ENCODE results near the gene RAD1. TPM values are rescaled to one million over a fixed set of nuclear protein-coding genes. Genes with fewer than 3 reads are reported as not detected.

Gene RAD1
- total RNA-seq, 1 experiment from 2014 or later: 24.8 TPM

DNA sequence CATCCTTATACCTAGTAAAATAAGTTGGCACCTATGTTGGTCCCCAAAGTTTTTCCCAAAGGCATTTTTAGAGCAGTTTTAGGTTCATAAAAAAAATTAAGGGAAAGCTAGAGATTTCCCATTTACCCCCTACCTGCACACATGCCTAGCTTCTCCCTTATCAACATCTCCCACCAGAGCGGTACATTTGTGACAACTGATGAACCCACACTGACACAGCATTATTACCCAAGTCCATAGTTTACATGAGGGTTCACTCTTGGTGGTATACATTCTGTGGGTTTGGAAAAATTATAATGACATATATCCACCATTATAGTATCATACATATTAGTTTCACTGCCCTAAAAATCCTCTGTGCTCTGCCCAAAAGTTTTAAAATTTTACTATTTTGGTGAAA, 12.0 kb downstream of the RAD1 start:
- Histone ChIP-seq H2AFZ (ENCODE audit: low read depth, low read length, poor library complexity, severe bottlenecking) (no peak overlapping the region), H3K36me3 (ENCODE audit: control insufficient read depth in 1 of 2, insufficient read depth in 2 of 2, low read length in 2 of 2) (no peaks in the 10 kb centered on the region; a peak in 1 of 4 replicates), H3K4me2 (ENCODE audit: low read length) (no peak overlapping the region), H3K27ac (ENCODE audit: low read depth, low read length) (no peak overlapping the region), H3K4me1 (ENCODE audit: control insufficient read depth in 1 of 2, insufficient read depth in 2 of 2, low read length in 2 of 2) (no peaks in the 10 kb centered on the region; a peak in 1 of 4 replicates), H3K4me3 (replicated peaks in 1 of 2; ENCODE audit: low read depth in 1 of 2, low read length in 2 of 2) (no peak overlapping the region), H3K9me3 (ENCODE audit: control insufficient read depth in 1 of 2, insufficient read depth in 1 of 2, low read depth in 1 of 2, low read length in 2 of 2) (no peaks in the 10 kb centered on the region), H3K9ac (ENCODE audit: low read length) (no peak overlapping the region), H3K9me2 (ENCODE audit: insufficient read depth) (no peaks in the 10 kb centered on the region), H4K20me1 (ENCODE audit: insufficient read depth) (no peaks in the 10 kb centered on the region), H3K27me3 (ENCODE audit: insufficient read depth, low read length) (no peaks in the 10 kb centered on the region), H3K79me2 (ENCODE audit: insufficient read depth, low read length) (no peaks in the 10 kb centered on the region)
- ChIA-PET POLR2A (no interaction called here), CTCF (interaction anchor here (2.3 kb wide), 1 partner anchor 417 kb away, joined by 8 read pairs; no protein-coding TSS in a partner anchor), RAD21 (ENCODE audit: low non-redundant PET in 1 of 2, low total read pairs in 2 of 2, uncharacterized antibody in 2 of 2, unreplicated experiment in 2 of 2) (no interaction called here)
- ATAC-seq: no peak
- TF ChIP-seq, protein P1, sequence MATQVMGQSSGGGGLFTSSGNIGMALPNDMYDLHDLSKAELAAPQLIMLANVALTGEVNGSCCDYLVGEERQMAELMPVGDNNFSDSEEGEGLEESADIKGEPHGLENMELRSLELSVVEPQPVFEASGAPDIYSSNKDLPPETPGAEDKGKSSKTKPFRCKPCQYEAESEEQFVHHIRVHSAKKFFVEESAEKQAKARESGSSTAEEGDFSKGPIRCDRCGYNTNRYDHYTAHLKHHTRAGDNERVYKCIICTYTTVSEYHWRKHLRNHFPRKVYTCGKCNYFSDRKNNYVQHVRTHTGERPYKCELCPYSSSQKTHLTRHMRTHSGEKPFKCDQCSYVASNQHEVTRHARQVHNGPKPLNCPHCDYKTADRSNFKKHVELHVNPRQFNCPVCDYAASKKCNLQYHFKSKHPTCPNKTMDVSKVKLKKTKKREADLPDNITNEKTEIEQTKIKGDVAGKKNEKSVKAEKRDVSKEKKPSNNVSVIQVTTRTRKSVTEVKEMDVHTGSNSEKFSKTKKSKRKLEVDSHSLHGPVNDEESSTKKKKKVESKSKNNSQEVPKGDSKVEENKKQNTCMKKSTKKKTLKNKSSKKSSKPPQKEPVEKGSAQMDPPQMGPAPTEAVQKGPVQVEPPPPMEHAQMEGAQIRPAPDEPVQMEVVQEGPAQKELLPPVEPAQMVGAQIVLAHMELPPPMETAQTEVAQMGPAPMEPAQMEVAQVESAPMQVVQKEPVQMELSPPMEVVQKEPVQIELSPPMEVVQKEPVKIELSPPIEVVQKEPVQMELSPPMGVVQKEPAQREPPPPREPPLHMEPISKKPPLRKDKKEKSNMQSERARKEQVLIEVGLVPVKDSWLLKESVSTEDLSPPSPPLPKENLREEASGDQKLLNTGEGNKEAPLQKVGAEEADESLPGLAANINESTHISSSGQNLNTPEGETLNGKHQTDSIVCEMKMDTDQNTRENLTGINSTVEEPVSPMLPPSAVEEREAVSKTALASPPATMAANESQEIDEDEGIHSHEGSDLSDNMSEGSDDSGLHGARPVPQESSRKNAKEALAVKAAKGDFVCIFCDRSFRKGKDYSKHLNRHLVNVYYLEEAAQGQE (IDR thresholded peaks at IDR 0.05; ENCODE audit: low read depth): no peak
- TF ChIP-seq SRF (IDR thresholded peaks at IDR 0.05; ENCODE audit: low read depth) (no peak), EGR1 (IDR thresholded peaks at IDR 0.05; ENCODE audit: low read depth) (no peak), TCF7L2 (IDR thresholded peaks at IDR 0.05; ENCODE audit: borderline replicate concordance, extremely low read depth, insufficient read depth, insufficient read length) (no peak), CEBPB (IDR thresholded peaks at IDR 0.05; ENCODE audit: low read depth) (no peak), POLR2AphosphoS5 (IDR thresholded peaks at IDR 0.05; ENCODE audit: low read depth, low read length) (no peak), ZFX (IDR thresholded peaks at IDR 0.05) (no peak), FOSL1 (IDR thresholded peaks at IDR 0.05; ENCODE audit: low read depth) (no peak), YY1 (IDR thresholded peaks at IDR 0.05; ENCODE audit: extremely low read depth, insufficient replicate concordance, low read depth, low read length) (no peak), SP1 (IDR thresholded peaks at IDR 0.05; ENCODE audit: low read depth) (no peak), EZH2phosphoT487 (IDR thresholded peaks at IDR 0.05; ENCODE audit: borderline replicate concordance) (no peak)
- TF ChIP-seq, protein P2, sequence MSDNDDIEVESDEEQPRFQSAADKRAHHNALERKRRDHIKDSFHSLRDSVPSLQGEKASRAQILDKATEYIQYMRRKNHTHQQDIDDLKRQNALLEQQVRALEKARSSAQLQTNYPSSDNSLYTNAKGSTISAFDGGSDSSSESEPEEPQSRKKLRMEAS (IDR thresholded peaks at IDR 0.05): no peak
- TF ChIP-seq, protein P3, sequence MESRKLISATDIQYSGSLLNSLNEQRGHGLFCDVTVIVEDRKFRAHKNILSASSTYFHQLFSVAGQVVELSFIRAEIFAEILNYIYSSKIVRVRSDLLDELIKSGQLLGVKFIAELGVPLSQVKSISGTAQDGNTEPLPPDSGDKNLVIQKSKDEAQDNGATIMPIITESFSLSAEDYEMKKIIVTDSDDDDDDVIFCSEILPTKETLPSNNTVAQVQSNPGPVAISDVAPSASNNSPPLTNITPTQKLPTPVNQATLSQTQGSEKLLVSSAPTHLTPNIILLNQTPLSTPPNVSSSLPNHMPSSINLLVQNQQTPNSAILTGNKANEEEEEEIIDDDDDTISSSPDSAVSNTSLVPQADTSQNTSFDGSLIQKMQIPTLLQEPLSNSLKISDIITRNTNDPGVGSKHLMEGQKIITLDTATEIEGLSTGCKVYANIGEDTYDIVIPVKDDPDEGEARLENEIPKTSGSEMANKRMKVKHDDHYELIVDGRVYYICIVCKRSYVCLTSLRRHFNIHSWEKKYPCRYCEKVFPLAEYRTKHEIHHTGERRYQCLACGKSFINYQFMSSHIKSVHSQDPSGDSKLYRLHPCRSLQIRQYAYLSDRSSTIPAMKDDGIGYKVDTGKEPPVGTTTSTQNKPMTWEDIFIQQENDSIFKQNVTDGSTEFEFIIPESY (IDR thresholded peaks at IDR 0.05; ENCODE audit: extremely low read depth, insufficient replicate concordance, low read length): no peak
- TF ChIP-seq, protein P4, sequence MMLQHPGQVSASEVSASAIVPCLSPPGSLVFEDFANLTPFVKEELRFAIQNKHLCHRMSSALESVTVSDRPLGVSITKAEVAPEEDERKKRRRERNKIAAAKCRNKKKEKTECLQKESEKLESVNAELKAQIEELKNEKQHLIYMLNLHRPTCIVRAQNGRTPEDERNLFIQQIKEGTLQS (IDR thresholded peaks at IDR 0.05): no peak
- BruUV-seq (replicated peaks): no TSS peak
- no peak for DNase-seq (ENCODE audit: low read depth, low spot score)
- intact Hi-C loops (cut with micrococcal nuclease): no loop called here

Measured in HCT116 (cell line).